GM23338 (cell line): Measurements from ENCODE around the gene HSCB.

Source experiments
- CREB1 ChIP-seq: fragments of 250-450 bp; sonication (Bioruptor Pico); IDR thresholded peaks from 2 replicates; pipeline ENCODE4 v1.5.0; 2020; ENCODE audit warnings: low read depth, mild to moderate bottlenecking, moderate library complexity
- CTCF ChIP-seq, 2 experiments: fragments of 200-600 bp in 1 of 2; sonication (generic) in 1 of 2; conservative IDR thresholded peaks; 2 replicates each; pipeline versions ENCODE4 v1.5.1 to v1.6.1; 2016 to 2017; ENCODE audit warnings: antibody characterized with exemption in 2 of 2, low read depth in 2 of 2, mild to moderate bottlenecking in 2 of 2, moderate library complexity in 1 of 2
- EZH2 ChIP-seq: fragments of 200-600 bp; sonication (generic); IDR thresholded peaks from one replicate; pipeline ENCODE4 v1.8.0; 2017; ENCODE audit warnings: antibody characterized with exemption, mild to moderate bottlenecking, low read depth; ENCODE audit not compliant: unreplicated experiment
- EZH2phosphoT487 ChIP-seq: fragments of 200-600 bp; sonication (generic); IDR thresholded peaks from one replicate; pipeline ENCODE4 v1.8.1; 2018; ENCODE audit warnings: antibody characterized with exemption; ENCODE audit not compliant: unreplicated experiment
- POLR2AphosphoS5 ChIP-seq: IDR thresholded peaks from 2 replicates; pipeline ENCODE4 v1.6.1; 2016; ENCODE audit warnings: antibody characterized with exemption, low read depth
- REST ChIP-seq: IDR thresholded peaks from one replicate; pipeline ENCODE4 v1.6.1; 2018; ENCODE audit warnings: antibody characterized with exemption; ENCODE audit not compliant: unreplicated experiment
- STAT1 ChIP-seq: IDR thresholded peaks from one replicate; pipeline ENCODE4 v1.6.1; 2016; ENCODE audit warnings: antibody characterized with exemption; ENCODE audit not compliant: unreplicated experiment
- ZNF114 ChIP-seq: fragments of 250-450 bp; sonication (Bioruptor Pico); IDR thresholded peaks from 2 replicates; pipeline ENCODE4 v1.5.0; 2020; ENCODE audit warnings: mild to moderate bottlenecking, moderate library complexity
- ZNF331 ChIP-seq: fragments of 250-450 bp; sonication (Bioruptor Pico); IDR thresholded peaks from 2 replicates; pipeline ENCODE4 v1.5.0; 2020; ENCODE audit warnings: low read depth, mild to moderate bottlenecking, moderate library complexity
- ZNF462 ChIP-seq: fragments of 250-450 bp; sonication (Bioruptor Pico); IDR thresholded peaks from 2 replicates; pipeline ENCODE4 v1.5.0; 2020; ENCODE audit warnings: mild to moderate bottlenecking, moderate library complexity

GRCh38 chr22:28780296-28780695 lies 38.5 kb downstream of the HSCB start:
- TF ChIP-seq EZH2: no peak
- no peak for TF ChIP-seq REST
- no peak for TF ChIP-seq CTCF (conservative IDR thresholded peaks at IDR 0.05; ENCODE audit: low read depth in 2 of 2)
- TF ChIP-seq POLR2AphosphoS5: no peak
- no peak for TF ChIP-seq ZNF331 (CRISPR knock-in tag)
- no peak for TF ChIP-seq ZNF462
- no peak for TF ChIP-seq EZH2phosphoT487
- TF ChIP-seq CREB1 (CRISPR knock-in tag): no peak
- TF ChIP-seq ZNF114 (CRISPR knock-in tag): no peak
- no peak for TF ChIP-seq STAT1
